ENCODE measurements around the gene SCARB1.

GRCh38 chr12:124732275-124733075 lies 131.2 kb downstream of the SCARB1 start:
- TF ChIP-seq CTCF (IDR thresholded peaks at IDR 0.05; ENCODE audit: low read depth, low read length, poor library complexity, severe bottlenecking) (no peak), EZH2phosphoT487 (IDR thresholded peaks at IDR 0.05; ENCODE audit: borderline replicate concordance, low read length) (no peak)
